ENCODE results near the gene MEIS3.
A peak's percentile ranks its signal among the peaks of the same experiment; 100 is the strongest.

The MEIS3 gene

GRCh38 chr19:47436712-47437401 lies 17.5 kb upstream of the MEIS3 start:
- TF ChIP-seq, protein P1, sequence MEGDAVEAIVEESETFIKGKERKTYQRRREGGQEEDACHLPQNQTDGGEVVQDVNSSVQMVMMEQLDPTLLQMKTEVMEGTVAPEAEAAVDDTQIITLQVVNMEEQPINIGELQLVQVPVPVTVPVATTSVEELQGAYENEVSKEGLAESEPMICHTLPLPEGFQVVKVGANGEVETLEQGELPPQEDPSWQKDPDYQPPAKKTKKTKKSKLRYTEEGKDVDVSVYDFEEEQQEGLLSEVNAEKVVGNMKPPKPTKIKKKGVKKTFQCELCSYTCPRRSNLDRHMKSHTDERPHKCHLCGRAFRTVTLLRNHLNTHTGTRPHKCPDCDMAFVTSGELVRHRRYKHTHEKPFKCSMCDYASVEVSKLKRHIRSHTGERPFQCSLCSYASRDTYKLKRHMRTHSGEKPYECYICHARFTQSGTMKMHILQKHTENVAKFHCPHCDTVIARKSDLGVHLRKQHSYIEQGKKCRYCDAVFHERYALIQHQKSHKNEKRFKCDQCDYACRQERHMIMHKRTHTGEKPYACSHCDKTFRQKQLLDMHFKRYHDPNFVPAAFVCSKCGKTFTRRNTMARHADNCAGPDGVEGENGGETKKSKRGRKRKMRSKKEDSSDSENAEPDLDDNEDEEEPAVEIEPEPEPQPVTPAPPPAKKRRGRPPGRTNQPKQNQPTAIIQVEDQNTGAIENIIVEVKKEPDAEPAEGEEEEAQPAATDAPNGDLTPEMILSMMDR (conservative IDR thresholded peaks at IDR 0.05; ENCODE audit: control insufficient read depth, insufficient read depth, low read depth, low read length), result peak; percentile 79
- DNase-seq (ENCODE audit: low read depth), result peak; percentile 61
- H3K4me3 ChIP-seq (ENCODE audit: control insufficient read depth, low read depth, low read length), result no peak overlapping the region

GRCh38 chr19:47435883-47436417 lies 16.6 kb upstream of the MEIS3 start:
- TF ChIP-seq, protein P1 (conservative IDR thresholded peaks at IDR 0.05; ENCODE audit: control insufficient read depth, insufficient read depth, low read depth, low read length), result no peak
- no peak overlapping the region for H3K4me3 ChIP-seq (ENCODE audit: control insufficient read depth, low read depth, low read length)
- no peak for DNase-seq (ENCODE audit: low read depth)

GRCh38 chr19:47435196-47435595 lies 15.9 kb upstream of the MEIS3 start:
- TF ChIP-seq, protein P1 (conservative IDR thresholded peaks at IDR 0.05; ENCODE audit: control insufficient read depth, insufficient read depth, low read depth, low read length), result no peak
- H3K4me3 ChIP-seq (ENCODE audit: control insufficient read depth, low read depth, low read length), result no peak overlapping the region
- DNase-seq (ENCODE audit: low read depth), result no peak

GRCh38 chr19:47434088-47434487 lies 14.8 kb upstream of the MEIS3 start:
- no peak for DNase-seq (ENCODE audit: low read depth)
- H3K4me3 ChIP-seq (ENCODE audit: control insufficient read depth, low read depth, low read length), result no peak overlapping the region
- TF ChIP-seq, protein P1 (conservative IDR thresholded peaks at IDR 0.05; ENCODE audit: control insufficient read depth, insufficient read depth, low read depth, low read length), result no peak

DNA sequence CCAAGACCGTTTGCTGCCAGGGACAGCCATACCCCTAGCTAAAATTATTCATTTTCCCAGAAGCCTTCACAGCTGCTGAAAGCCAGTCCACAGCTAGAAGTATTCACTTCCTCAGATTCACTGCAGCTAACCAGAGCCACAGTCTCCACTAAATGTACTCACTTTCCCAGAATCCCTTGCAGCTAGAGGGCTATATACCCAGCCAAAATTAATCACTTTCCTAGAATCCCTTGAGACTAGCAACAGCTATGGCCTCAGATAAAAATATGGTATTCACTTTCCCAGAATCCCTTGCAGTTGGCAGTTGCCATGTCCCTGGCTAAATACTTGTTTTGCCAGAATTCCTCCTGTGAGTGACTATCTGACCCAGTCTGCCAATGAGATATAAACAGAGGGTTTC lies 13.8 kb upstream of the MEIS3 start:
- no peak overlapping the region for H3K4me3 ChIP-seq (ENCODE audit: control insufficient read depth, low read depth, low read length)
- peak; percentile 37 for DNase-seq (ENCODE audit: low read depth)
- TF ChIP-seq, protein P1 (conservative IDR thresholded peaks at IDR 0.05; ENCODE audit: control insufficient read depth, insufficient read depth, low read depth, low read length), result no peak

DNA sequence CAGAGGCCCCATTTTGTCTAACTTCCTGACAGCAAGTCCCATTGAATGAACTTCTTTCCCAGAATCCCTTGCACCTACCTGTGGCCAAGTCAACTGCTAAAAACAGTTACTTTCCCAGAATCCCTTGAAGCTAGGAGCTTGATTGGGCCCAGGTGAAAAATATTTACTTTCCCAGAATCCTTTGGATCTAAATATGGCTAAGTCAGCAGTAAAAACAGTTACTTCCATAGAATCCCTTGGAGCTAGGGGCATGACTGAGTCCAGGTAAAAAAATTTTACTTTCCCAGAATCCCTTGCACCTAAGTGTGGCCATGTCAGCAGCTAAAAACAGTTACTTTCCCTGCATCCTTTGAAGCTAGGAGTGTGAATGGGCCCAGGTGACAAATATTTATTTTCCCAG lies 13.2 kb upstream of the MEIS3 start:
- DNase-seq (ENCODE audit: low read depth), result no peak
- no peak overlapping the region for H3K4me3 ChIP-seq (ENCODE audit: control insufficient read depth, low read depth, low read length)
- TF ChIP-seq, protein P1 (conservative IDR thresholded peaks at IDR 0.05; ENCODE audit: control insufficient read depth, insufficient read depth, low read depth, low read length), result no peak
